ENCODE data around the gene TPRN.

TPRN gene

GRCh38 chr9:137170486-137171148 lies 29.9 kb downstream of the TPRN start:
- no peak for DNase-seq

DNA sequence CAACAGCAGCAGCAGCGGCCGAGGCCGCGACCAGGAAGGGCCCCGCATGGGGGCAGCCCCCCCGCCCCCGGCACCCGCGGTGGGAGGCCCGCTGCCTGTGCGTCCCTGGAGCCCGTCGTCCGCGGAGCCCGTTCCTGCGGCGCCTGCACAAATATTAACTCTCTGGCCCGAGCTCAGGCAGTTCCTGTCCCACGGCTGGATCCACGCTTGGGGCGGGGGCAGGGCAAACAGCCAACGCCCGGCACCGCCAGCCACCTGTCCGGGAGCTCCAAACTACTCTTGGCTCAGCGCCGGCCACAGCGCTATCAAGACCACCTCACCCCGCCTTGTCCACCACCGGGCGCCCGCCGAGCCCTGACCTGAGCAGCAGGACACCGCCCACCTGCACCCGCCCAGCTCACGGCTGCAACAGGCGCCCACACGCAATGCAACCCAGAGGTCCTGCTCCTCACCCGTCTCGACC lies 30.6 kb downstream of the TPRN start, which contains the start of gene LRRC26:
Gene LRRC26, minus strand, starts transcription at position 156 of the 463 bp plus-strand sequence. Its CDS starts 108 bp downstream, at position 48.
- DNase-seq: no peak

DNA sequence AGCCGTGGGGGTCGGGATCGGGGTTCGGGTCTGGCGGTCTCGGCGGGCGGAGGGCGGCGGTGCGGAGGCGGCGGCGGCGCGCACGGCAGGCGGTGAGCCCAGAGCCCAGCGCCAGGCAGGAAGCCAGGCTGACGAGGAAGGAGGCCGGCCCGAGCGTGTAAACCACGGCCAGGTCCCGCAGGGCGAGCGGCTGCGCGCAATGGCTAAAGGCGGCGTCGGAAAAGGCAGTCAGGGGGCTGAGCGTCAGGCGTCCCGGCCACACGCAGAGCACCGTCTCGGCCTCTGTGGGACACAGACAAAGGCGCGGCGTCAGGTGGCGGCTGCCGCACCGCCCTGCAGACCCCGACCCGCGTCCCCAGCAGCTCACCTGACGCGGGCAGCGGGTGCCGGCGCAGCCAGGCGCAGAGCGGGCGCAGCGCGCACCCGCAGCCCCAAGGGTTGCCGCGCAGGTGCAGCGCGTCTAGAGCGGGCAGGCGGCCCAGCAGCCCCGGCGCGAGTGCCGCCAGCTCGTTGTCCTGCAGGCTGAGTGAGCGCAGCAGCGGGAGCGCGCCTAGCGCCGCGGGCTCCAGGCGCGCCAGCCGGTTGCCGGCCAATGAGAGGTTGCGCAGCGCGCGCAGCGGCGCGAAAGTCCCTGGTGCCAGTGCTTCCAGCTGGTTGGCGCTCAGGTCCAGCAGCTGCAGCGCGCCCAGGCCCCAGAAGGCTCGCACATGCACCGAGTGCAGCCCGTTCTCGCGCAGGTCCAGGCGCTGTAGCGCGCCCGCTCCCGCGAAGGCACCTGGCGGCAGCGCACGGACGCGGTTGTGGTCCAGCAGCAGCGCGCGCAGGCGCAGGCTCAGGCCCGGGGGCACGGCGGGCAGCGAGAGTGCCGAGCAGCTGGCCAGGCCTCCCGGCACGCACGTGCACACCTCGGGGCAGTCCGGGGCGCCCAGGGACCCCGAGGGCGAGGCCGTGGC lies 31.4 kb downstream of the TPRN start:
- no peak for DNase-seq

DNA sequence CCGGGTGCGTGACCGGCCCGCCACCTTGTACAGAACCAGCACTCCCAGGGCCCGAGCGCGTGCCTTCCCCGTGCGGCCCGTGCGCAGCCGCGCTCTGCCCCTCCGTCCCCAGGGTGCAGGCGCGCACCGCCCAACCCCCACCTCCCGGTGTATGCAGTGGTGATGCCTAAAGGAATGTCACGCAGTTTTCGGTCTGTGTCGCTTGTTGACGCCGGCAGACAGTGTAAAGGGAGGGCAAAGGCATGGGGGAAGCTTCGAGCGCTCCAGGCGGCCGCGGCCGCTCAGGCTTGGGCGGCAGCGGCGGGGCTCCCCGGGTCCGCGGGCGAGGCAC lies 32.0 kb downstream of the TPRN start:
- no peak for DNase-seq

GRCh38 chr9:137167747-137168572 lies 32.6 kb downstream of the TPRN start:
- DNase-seq: no peak

DNA sequence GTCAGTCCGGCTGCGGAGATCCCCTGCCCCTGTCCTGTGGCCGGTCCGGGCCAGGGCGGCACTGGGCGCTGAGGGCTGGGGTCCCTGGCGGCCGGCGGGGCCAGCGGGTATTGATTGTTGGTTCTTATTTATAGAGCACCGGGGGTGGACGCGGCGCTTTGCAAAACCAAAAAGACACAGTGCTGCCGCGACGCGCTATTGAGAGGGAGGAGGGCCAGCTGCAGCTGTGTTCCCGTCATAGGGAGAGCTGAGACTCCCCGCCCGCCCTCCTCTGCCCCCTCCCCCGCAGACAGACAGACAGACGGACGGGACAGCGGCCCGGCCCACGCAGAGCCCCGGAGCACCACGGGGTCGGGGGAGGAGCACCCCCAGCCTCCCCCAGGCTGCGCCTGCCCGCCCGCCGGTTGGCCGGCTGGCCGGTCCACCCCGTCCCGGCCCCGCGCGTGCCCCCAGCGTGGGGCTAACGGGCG lies 33.2 kb downstream of the TPRN start:
- no peak for DNase-seq

- no peak for DNase-seq
Observed at GRCh38 chr9:137166380-137167229, 33.9 kb downstream of the TPRN start.

- no peak for DNase-seq
Observed at GRCh38 chr9:137165250-137165836, 35.2 kb downstream of the TPRN start.

- no peak for DNase-seq
Observed at GRCh38 chr9:137164370-137165249, 35.9 kb downstream of the TPRN start.

DNA sequence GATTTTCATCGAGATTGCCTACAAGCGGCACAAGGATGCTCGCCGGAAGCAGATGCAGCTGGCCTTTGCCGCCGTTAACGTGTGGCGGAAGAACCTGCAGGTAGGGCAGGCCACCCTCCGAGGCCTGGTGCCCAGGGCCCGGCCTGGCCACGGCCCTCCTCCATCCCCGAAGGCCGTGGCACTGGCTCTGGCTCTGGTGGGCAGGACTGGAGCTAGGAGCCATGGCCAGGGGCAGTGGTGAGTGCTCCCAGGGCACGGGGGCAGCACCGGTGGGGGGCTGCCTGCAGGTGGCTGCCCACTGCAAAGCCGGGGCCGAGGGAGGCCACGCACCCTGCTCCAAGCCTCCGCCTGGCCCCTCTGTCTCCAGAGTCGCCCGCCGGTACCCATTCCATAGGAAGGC lies 36.7 kb downstream of the TPRN start:
- no peak for DNase-seq

DNA sequence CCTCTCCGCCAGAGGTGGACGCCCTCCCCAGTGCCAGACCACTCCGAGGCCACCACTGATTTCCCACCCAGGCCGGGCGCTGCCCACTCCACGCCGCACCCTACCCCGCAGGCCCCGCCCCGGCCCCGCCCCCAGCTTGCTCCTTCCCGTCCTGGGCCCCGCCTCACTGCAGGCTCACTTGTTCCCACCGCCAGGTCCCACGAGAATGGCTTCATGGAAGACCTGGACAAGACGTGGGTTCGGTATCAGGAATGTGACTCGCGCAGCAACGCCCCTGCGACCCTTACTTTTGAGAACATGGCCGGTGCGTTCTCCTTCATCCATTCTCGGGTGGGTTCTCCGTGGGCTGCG lies 37.2 kb downstream of the TPRN start:
- no peak for DNase-seq

DNA sequence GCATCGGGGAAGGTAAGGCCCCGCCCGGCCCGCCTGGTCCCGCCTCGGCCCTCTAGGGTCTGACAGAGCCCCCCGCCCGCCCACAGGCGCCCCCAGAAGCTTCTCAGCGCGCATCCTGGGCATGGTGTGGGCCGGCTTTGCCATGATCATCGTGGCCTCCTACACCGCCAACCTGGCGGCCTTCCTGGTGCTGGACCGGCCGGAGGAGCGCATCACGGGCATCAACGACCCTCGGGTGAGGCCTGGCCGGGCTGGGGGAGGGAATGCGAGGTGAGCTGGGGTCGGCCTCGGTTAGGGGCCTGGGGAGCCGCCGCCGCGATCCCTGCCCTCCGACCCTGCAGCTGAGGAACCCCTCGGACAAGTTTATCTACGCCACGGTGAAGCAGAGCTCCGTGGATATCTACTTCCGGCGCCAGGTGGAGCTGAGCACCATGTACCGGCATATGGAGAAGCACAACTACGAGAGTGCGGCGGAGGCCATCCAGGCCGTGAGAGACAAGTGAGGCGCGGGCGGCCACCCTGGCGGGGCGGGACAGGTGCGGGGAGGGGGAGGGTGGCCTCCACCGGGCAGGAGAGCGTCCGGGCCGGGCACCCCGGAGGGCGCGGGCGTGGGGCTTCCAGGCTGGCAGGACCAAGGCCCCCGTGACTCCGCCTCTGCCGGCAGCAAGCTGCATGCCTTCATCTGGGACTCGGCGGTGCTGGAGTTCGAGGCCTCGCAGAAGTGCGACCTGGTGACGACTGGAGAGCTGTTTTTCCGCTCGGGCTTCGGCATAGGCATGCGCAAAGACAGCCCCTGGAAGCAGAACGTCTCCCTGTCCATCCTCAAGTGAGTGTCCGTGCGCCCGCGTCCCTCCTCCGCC lies 37.8 kb downstream of the TPRN start:
- DNase-seq: no peak

- DNase-seq: no peak
Observed at GRCh38 chr9:137161558-137162486, 38.7 kb downstream of the TPRN start.

GRCh38 chr9:137160716-137161557 lies 39.6 kb downstream of the TPRN start:
- DNase-seq: no peak

DNA sequence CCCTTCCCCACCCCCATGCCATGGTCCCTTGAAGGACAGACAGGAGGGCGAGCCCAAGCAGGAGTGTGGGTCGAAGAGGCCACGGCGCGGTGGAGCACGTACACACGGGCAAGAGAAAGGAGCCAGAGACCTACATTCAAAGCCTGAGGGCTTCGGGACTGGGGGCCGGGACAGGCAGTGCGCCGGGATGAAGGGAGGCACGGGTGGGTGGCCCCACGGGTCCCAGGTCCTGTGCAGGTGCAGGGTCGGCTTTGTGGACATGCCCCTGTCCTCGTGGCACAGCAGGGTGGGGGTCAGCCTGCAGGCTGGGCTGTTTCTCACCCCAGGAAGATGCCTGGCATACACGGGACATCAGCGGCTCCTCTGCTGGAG lies 40.5 kb downstream of the TPRN start:
- DNase-seq: no peak

DNA sequence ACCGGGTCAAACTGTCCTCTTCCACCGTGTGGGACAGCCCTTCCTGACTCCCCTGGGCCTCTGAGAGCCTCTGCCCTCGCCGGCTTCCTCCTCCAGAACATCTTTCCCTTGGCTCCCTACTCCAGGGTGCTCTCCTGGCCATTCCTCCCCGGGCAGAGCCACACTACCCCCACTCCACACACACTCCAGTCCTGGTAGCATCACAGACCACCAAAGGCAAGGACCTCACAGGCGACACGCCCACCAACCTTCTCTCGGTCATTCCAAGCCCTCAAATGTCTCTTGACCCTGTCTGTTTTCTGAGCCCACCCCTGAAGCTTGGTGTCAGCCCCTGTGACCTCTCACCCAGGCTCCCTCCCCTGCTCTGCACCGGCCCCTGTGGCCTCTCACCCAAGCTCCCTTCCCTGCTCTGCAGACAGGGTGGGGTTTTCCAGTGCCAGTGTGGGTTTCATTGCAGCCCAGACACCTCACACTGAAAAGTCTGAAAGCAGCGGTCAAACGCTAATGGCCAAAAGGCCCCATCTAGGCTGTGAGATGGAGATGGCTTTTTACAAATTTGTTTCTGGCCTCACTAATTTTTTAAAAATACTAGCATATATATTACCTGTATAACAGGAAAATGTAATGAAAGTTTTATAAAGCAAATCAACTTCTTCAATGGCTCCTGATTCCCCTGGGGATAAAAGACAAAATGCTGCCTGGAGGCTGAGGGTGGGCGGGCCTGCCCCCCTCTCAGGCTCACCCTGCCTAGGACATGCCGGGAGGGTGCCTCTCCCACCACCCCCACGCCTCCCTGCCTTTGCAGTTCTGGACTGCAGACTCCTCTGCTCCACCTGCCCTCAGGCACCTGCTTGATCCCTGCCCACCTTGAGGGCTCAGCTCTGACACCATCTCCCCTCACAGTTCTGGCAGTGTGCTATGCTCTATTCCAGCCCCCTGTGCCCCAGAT lies 41.2 kb downstream of the TPRN start:
- DNase-seq: no peak

Measured in AML-193 (cell line).